ENCODE measurements around the gene SEPTIN3. TPM values are rescaled to one million over a fixed set of nuclear protein-coding genes. Genes with fewer than 3 reads are reported as not detected.

Gene SEPTIN3
- polyA plus RNA-seq, 1 donor from 2014 or later, result 167 TPM

DNA sequence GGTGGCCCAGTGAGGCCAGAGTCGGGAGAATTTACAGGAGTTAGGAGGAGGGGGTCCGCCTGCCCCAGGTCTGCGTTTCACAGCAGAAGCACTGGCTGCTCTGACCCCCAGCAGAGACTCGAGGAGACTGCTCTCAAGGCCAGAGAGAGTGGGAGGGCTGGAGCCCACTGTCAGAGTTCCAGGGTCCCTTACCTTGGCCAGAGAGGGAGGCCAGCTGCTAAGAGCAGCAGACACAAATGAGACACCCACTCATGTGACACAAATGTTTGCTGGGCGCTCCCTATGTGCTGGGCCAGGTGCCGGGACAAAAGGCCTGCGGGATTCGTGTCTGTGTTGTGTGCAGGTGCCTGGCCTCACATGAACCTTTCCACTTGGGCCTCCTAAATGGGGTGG lies 39.8 kb upstream of the SEPTIN3 start:
- Histone ChIP-seq H3K27me3 (ENCODE audit: insufficient read depth, low read depth, low read length) (peaks cover 20% of the 10 kb centered on the region), H4K20me1 (ENCODE audit: insufficient read depth) (no peaks in the 10 kb centered on the region), H3K9me3 (ENCODE audit: low read length) (no peaks in the 10 kb centered on the region), H3K79me2 (replicated peaks; ENCODE audit: insufficient read depth, low read length) (no peaks in the 10 kb centered on the region), H3F3A (ENCODE audit: insufficient read depth, low read length, poor library complexity, severe bottlenecking) (no peaks in the 10 kb centered on the region), H3K4me3 (ENCODE audit: low read length) (no peak overlapping the region), H3K27ac (ENCODE audit: low read length) (no peak overlapping the region), H3K36me3 (ENCODE audit: insufficient read depth, low read length) (no peaks in the 10 kb centered on the region), H3K4me2 (ENCODE audit: low read length) (no peak overlapping the region), H3K9ac (ENCODE audit: low read length) (no peak overlapping the region), H3K9me2 (ENCODE audit: insufficient read depth, low read length) (no peaks in the 10 kb centered on the region), H2AFZ (ENCODE audit: low read depth, low read length) (no peak overlapping the region)
- TF ChIP-seq EZH2 (IDR thresholded peaks at IDR 0.05; ENCODE audit: borderline replicate concordance, insufficient read depth, low read length, poor library complexity, severe bottlenecking) (no peak), CTCF (IDR thresholded peaks at IDR 0.05; ENCODE audit: poor library complexity, severe bottlenecking) (no peak), POLR2AphosphoS5 (IDR thresholded peaks at IDR 0.05) (no peak), RAD21 (conservative IDR thresholded peaks at IDR 0.05) (no peak), MXI1 (conservative IDR thresholded peaks at IDR 0.05; ENCODE audit: poor library complexity, severe bottlenecking) (no peak), SMC3 (conservative IDR thresholded peaks at IDR 0.05; ENCODE audit: poor library complexity) (no peak), REST (IDR thresholded peaks at IDR 0.05; ENCODE audit: borderline replicate concordance) (no peak), EP300 (conservative IDR thresholded peaks at IDR 0.05; ENCODE audit: poor library complexity, severe bottlenecking) (no peak), TAF1 (IDR thresholded peaks at IDR 0.05; ENCODE audit: low read depth) (no peak)

GRCh38 chr22:41931701-41932269 lies 37.5 kb upstream of the SEPTIN3 start:
- Histone ChIP-seq H3K36me3 (ENCODE audit: insufficient read depth, low read length) (no peaks in the 10 kb centered on the region), H3K4me2 (ENCODE audit: low read length) (no peak overlapping the region), H3K9ac (ENCODE audit: low read length) (no peak overlapping the region), H3K9me3 (ENCODE audit: low read length) (no peaks in the 10 kb centered on the region), H3K9me2 (ENCODE audit: insufficient read depth, low read length) (no peaks in the 10 kb centered on the region), H3K27me3 (ENCODE audit: insufficient read depth, low read depth, low read length) (peaks cover 4% of the 10 kb centered on the region), H3K4me3 (ENCODE audit: low read length) (no peak overlapping the region), H3F3A (ENCODE audit: insufficient read depth, low read length, poor library complexity, severe bottlenecking) (no peaks in the 10 kb centered on the region), H3K79me2 (replicated peaks; ENCODE audit: insufficient read depth, low read length) (no peaks in the 10 kb centered on the region), H3K27ac (ENCODE audit: low read length) (no peak overlapping the region), H2AFZ (ENCODE audit: low read depth, low read length) (no peak overlapping the region), H4K20me1 (ENCODE audit: insufficient read depth) (no peaks in the 10 kb centered on the region)
- TF ChIP-seq EZH2 (IDR thresholded peaks at IDR 0.05; ENCODE audit: borderline replicate concordance, insufficient read depth, low read length, poor library complexity, severe bottlenecking) (no peak), CTCF (IDR thresholded peaks at IDR 0.05; ENCODE audit: poor library complexity, severe bottlenecking) (no peak), RAD21 (conservative IDR thresholded peaks at IDR 0.05) (no peak), MXI1 (conservative IDR thresholded peaks at IDR 0.05; ENCODE audit: poor library complexity, severe bottlenecking) (no peak), POLR2AphosphoS5 (IDR thresholded peaks at IDR 0.05) (no peak), SMC3 (conservative IDR thresholded peaks at IDR 0.05; ENCODE audit: poor library complexity) (no peak), TAF1 (IDR thresholded peaks at IDR 0.05; ENCODE audit: low read depth) (no peak), EP300 (conservative IDR thresholded peaks at IDR 0.05; ENCODE audit: poor library complexity, severe bottlenecking) (no peak), REST (IDR thresholded peaks at IDR 0.05; ENCODE audit: borderline replicate concordance) (no peak)
